GM19452 (cell line): ENCODE results near the gene HRH3.
A peak's percentile ranks its signal among the peaks of the same experiment; 100 is the strongest.

Experiments
- ATAC-seq: cut with Tn5 transposase; IDR thresholded peaks from one replicate; pipeline ENCODE4 v1.9.1; 2021; ENCODE audit not compliant: unreplicated experiment

Gene HRH3

DNA sequence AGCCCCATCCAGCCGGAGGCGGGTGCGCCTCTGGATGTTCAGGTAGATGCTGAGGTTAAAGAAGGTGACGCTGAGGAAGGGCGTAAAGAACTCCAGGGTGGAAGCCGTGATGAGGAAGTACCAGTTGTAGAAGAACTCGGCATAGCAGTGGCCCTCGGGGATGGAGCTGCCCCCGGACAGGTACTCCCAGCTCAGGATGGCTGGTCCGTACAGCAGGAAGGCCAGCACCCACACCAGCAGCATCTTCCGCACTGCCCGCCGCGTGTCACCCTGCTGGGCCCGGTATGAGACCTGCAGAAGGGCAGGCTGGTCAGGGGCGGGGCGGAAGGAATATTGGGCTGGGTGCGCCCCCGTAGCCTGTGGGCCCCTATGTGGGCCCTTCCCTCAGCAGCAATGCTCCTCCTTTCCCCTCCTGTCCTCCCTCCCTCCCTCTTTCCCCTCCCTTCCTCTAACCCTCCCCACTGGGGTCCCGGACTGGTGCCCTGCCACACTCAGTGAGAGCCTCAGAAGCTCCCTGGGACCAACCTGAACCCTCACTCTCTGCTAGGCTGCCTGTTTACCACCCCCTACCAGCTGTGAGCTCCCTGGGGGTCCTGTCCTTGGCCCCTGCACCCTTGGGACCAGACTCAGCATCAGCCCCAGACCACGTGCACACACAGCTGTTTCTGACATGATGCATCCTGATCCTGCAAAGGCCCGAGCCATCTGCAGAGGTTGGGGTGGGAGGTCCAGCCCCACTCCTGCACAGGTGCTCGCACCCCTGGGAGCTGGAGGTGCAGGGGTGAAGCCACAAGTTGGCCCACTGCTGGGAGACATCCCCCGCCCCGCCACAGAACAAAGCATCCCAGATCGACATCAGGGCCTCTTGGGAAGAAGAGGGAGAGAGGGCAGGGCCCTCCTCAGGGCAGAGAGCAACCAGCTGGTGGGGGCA lies 3.2 kb downstream of the HRH3 start:
- ATAC-seq: no peak

DNA sequence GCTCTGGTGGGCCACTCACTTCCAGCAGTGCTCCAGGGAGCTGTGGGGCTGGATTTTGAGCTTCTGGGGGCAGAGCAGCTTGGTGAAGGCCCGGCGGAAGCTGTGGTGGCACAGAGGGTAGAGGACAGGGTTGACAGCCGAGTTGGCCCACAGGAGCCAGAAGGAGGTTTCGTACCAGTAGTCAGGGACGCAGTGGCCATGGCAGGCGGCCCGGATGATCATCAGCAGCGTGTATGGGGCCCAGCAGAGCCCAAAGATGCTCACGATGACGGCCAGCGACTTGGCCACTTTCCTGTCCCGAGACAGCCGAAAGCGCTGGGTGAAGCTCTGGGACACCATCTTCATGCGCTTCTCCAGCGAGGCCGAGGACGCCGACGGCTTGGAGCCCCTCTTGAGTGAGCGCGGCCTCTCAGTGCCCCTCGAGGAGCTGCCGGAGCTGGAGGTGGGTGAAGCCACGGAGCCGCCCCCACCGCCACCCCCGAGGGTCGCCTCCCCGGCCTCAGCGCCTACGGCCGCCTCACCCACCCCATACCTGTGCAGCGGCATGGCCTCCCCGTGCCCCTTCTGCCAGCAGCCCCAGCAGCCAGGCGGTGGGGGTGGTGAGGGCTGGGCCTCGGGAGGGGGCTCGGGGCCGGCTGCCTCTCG lies 4.0 kb downstream of the HRH3 start:
- no peak for ATAC-seq

GRCh38 chr20:62215020-62215990 lies 4.8 kb downstream of the HRH3 start:
- no peak for ATAC-seq

- ATAC-seq: no peak
Observed at GRCh38 chr20:62214067-62214466, 6.0 kb downstream of the HRH3 start.

GRCh38 chr20:62212299-62212698 lies 7.8 kb downstream of the HRH3 start:
- no peak for ATAC-seq

GRCh38 chr20:62211769-62212288 lies 8.2 kb downstream of the HRH3 start:
- no peak for ATAC-seq

GRCh38 chr20:62211216-62211615 lies 8.9 kb downstream of the HRH3 start:
- ATAC-seq: no peak

DNA sequence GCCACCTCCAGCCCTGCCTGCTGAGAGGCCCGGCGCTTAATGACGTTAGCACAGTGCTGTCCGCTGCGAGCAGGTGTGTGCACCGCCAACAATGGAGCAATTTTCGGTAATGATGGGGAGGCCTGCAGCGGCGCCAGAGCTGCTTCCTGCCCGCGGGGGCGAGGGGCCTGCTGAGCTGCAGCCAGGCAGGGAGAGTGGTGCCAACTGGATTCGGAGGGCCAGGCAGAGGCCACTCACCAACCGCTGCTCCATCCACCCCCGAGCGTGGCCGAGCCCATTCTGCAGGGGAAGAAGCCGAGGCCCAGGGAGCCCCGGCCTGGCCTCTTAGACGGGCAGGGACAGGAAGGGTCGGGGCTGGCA lies 9.6 kb downstream of the HRH3 start:
- no peak for ATAC-seq

DNA sequence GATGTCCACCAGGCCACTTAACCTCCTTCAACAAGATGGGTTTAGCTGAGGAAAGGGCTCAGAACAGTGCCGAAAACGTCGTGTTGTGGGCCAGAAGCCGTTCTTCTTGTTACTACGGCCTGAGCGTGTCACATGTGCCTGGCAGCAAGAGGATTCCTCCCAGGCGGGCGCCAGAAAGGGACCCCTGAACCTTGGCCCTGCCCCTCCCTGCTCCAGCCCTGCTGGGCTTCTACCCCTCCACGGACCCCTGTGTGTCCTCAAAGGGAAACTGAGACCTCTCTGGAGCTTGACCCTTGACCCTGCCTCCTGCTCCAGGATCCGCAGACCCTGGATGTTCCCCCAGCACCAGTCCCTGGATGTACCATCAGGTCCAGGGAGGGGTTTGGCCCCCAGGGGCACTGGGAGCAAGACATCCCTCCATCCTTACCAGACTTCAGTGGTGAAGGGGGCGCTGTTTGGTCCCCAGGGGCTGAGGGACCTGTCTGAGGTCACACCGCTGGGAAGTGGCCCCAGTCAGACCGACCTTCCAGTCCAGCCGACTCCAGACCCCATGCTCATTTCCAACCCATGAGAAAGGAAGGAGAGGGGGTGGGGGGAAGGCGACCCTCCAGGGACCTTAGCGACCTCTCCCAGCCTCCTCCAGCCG lies 10.1 kb downstream of the HRH3 start:
- ATAC-seq: no peak

DNA sequence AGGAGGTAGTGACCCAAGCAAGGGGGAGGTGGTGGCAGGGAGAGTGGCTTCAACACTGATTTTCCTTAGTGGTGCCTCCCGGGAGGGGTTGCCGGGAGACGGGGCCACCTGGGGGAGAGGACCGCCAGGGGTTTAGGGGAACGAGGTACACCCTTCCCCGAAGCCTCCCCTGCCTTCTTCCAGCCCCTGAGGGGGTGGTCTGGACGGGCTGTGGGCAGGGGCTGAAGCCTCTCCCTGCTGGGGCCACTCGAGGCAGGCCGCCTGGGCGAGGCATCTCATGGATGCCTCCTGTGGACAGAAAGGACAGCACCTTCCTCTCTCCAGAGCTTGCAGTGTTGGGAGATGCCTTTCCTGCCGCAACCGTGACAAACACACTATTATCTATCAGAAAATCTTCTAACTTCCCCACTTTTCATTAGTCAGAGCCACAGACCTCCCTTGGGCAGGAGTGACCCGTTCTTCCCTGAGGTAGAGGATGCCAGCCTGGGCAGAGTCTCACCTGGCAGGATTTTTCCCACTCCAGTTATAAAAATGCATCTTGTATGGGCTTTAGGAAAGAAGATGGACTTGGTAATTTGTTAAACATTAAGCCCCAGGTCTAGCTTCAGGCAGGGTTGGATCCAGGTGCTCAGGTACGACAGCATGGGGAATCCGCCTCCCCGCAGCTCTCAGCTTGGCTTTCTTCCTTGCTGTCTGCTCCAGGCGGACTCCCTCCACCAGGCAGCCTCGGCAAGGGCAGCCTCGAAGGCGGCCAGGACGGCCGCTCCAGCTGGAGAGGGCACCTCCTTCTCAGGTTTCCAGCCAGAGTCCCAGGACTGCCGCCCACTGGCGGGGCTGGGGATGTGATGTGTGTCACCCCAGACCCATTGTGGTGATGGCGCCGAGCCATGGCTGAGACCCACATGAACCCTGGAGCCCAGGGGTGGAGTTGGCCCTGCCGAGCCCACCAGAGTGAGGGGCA lies 11.0 kb downstream of the HRH3 start:
- ATAC-seq: no peak

- no peak for ATAC-seq
Observed at GRCh38 chr20:62208061-62208794, 11.8 kb downstream of the HRH3 start.

- no peak for ATAC-seq
Observed at GRCh38 chr20:62206388-62206775, 13.7 kb downstream of the HRH3 start.

DNA sequence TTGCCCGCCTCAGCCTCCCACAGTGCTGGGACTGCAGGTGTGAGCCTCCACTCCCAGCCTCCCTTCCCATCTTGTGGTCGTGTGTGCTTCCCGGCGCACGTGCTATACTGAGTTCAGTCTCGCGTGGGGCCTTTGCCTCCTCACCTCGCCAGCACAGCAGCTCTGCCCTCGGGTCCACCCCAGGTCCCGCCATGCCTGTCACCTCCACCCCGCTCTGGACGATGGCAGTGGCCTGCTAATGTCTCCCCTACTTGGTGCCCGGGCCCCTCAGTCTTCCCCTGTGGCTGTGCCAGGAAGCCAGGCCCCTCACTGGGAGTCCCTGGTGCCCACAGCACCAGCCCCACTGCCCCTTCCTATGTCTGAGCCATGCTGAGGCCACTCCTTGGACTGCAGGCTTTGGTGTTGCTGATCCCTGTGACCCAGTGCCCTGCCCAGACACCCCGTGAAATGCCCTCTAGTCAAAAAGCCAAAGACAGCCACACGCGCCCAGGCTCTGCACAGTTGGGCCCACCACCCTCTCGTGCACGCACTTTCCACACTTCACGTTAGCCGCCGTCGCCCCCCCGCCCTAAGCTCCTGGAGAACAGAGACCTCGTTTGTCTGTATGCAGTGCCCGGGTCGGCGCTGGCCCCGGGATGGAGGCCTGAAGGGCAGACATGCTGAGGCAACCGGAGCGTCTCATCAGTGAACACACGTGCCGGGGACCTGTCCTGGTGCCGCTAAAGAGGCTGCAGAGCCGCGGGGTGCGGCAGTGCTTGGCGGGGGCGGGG lies 14.3 kb downstream of the HRH3 start:
- no peak for ATAC-seq

GRCh38 chr20:62203378-62204030 lies 16.6 kb downstream of the HRH3 start:
- ATAC-seq: no peak

- ATAC-seq: no peak
Observed at GRCh38 chr20:62202676-62203377, 17.3 kb downstream of the HRH3 start.

- ATAC-seq: peak; percentile 28
Observed at GRCh38 chr20:62202083-62202395, 18.0 kb downstream of the HRH3 start.
